Measurements from ENCODE around the gene ODAM.

ODAM gene

GRCh38 chr4:70195425-70195824 is at the start of gene ODAM:
Gene ODAM, plus strand, starts transcription at chr4:70195725. Its CDS starts 819 bp downstream, at chr4:70196544.
- no peak for DNase-seq (ENCODE audit: low read depth in 1 of 2, low spot score in 1 of 2)
- TF ChIP-seq JUND (IDR thresholded peaks at IDR 0.05; ENCODE audit: low read depth) = no peak
- in situ Hi-C loops (cut with HindIII; ENCODE audit: low pct_unique_long_range_greater_than_20kb, low sequenced_read_pairs) = no loop called here

GRCh38 chr4:70151271-70151670 is 44.3 kb upstream of the ODAM start:
- in situ Hi-C loops (cut with HindIII; ENCODE audit: low pct_unique_long_range_greater_than_20kb, low sequenced_read_pairs) = no loop called here
- TF ChIP-seq JUND (IDR thresholded peaks at IDR 0.05; ENCODE audit: low read depth) = no peak
- DNase-seq (ENCODE audit: low read depth in 1 of 2, low spot score in 1 of 2) = no peak

GRCh38 chr4:70152088-70152487 is 43.4 kb upstream of the ODAM start:
- TF ChIP-seq JUND (IDR thresholded peaks at IDR 0.05; ENCODE audit: low read depth) = no peak
- in situ Hi-C loops (cut with HindIII; ENCODE audit: low pct_unique_long_range_greater_than_20kb, low sequenced_read_pairs) = no loop called here
- no peak for DNase-seq (ENCODE audit: low read depth in 1 of 2, low spot score in 1 of 2)

- in situ Hi-C loops (cut with HindIII; ENCODE audit: low pct_unique_long_range_greater_than_20kb, low sequenced_read_pairs) = no loop called here
- no peak for TF ChIP-seq JUND (IDR thresholded peaks at IDR 0.05; ENCODE audit: low read depth)
- DNase-seq (ENCODE audit: low read depth in 1 of 2, low spot score in 1 of 2) = no peak
Measured at GRCh38 chr4:70153937-70154336, 41.6 kb upstream of the ODAM start, which contains the start of gene PRR27. Gene PRR27, plus strand, starts transcription at chr4:70154237. Its CDS starts 139 bp downstream, at chr4:70154376.

- peak in 1 of 2 experiments; percentile 15 for DNase-seq (ENCODE audit: low read depth in 1 of 2, low spot score in 1 of 2)
- in situ Hi-C loops (cut with HindIII; ENCODE audit: low pct_unique_long_range_greater_than_20kb, low sequenced_read_pairs) = no loop called here
- TF ChIP-seq JUND (IDR thresholded peaks at IDR 0.05; ENCODE audit: low read depth) = no peak
Measured at GRCh38 chr4:70158576-70158975, 36.9 kb upstream of the ODAM start.

GRCh38 chr4:70177090-70177489 is 18.4 kb upstream of the ODAM start:
- TF ChIP-seq JUND (IDR thresholded peaks at IDR 0.05; ENCODE audit: low read depth) = no peak
- in situ Hi-C loops (cut with HindIII; ENCODE audit: low pct_unique_long_range_greater_than_20kb, low sequenced_read_pairs) = no loop called here
- peak in 1 of 2 experiments; percentile 19 for DNase-seq (ENCODE audit: low read depth in 1 of 2, low spot score in 1 of 2)

- in situ Hi-C loops (cut with HindIII; ENCODE audit: low pct_unique_long_range_greater_than_20kb, low sequenced_read_pairs) = no loop called here
- no peak for DNase-seq (ENCODE audit: low read depth in 1 of 2, low spot score in 1 of 2)
- no peak for TF ChIP-seq JUND (IDR thresholded peaks at IDR 0.05; ENCODE audit: low read depth)
Measured at GRCh38 chr4:70178075-70178660, 17.4 kb upstream of the ODAM start.

GRCh38 chr4:70179811-70180210 is 15.7 kb upstream of the ODAM start:
- in situ Hi-C loops (cut with HindIII; ENCODE audit: low pct_unique_long_range_greater_than_20kb, low sequenced_read_pairs) = no loop called here
- no peak for DNase-seq (ENCODE audit: low read depth in 1 of 2, low spot score in 1 of 2)
- no peak for TF ChIP-seq JUND (IDR thresholded peaks at IDR 0.05; ENCODE audit: low read depth)

- in situ Hi-C loops (cut with HindIII; ENCODE audit: low pct_unique_long_range_greater_than_20kb, low sequenced_read_pairs) = no loop called here
- TF ChIP-seq JUND (IDR thresholded peaks at IDR 0.05; ENCODE audit: low read depth) = no peak
- DNase-seq (ENCODE audit: low read depth in 1 of 2, low spot score in 1 of 2) = no peak
Measured at GRCh38 chr4:70181864-70182263, 13.7 kb upstream of the ODAM start.

- TF ChIP-seq JUND (IDR thresholded peaks at IDR 0.05; ENCODE audit: low read depth) = no peak
- DNase-seq (ENCODE audit: low read depth in 1 of 2, low spot score in 1 of 2) = peak in 1 of 2 experiments; percentile 6
- in situ Hi-C loops (cut with HindIII; ENCODE audit: low pct_unique_long_range_greater_than_20kb, low sequenced_read_pairs) = no loop called here
Measured at GRCh38 chr4:70182517-70183167, 12.9 kb upstream of the ODAM start.

GRCh38 chr4:70183168-70183939 is 12.2 kb upstream of the ODAM start:
- TF ChIP-seq JUND (IDR thresholded peaks at IDR 0.05; ENCODE audit: low read depth) = no peak
- in situ Hi-C loops (cut with HindIII; ENCODE audit: low pct_unique_long_range_greater_than_20kb, low sequenced_read_pairs) = no loop called here
- peak in 1 of 2 experiments; percentile 63 for DNase-seq (ENCODE audit: low read depth in 1 of 2, low spot score in 1 of 2)

GRCh38 chr4:70183940-70184246 is 11.6 kb upstream of the ODAM start:
- in situ Hi-C loops (cut with HindIII; ENCODE audit: low pct_unique_long_range_greater_than_20kb, low sequenced_read_pairs) = no loop called here
- TF ChIP-seq JUND (IDR thresholded peaks at IDR 0.05; ENCODE audit: low read depth) = no peak
- no peak for DNase-seq (ENCODE audit: low read depth in 1 of 2, low spot score in 1 of 2)

GRCh38 chr4:70187216-70187615 is 8.3 kb upstream of the ODAM start:
- TF ChIP-seq JUND (IDR thresholded peaks at IDR 0.05; ENCODE audit: low read depth) = no peak
- in situ Hi-C loops (cut with HindIII; ENCODE audit: low pct_unique_long_range_greater_than_20kb, low sequenced_read_pairs) = no loop called here
- DNase-seq (ENCODE audit: low read depth in 1 of 2, low spot score in 1 of 2) = no peak
